OCI-M2 (cell line): ENCODE measurements around the gene HERPUD1.
"Not testable (repeated sequence)": the region's sequence is repeated elsewhere in the genome, so short reads cannot be mapped to it uniquely, and the experiment has no call there.

Source experiments
- DNase-seq: peaks from one replicate; lab custom pipeline; 2025; ENCODE audit not compliant: unreplicated experiment; lab: John Stamatoyannopoulos, UW

HERPUD1 gene

DNA sequence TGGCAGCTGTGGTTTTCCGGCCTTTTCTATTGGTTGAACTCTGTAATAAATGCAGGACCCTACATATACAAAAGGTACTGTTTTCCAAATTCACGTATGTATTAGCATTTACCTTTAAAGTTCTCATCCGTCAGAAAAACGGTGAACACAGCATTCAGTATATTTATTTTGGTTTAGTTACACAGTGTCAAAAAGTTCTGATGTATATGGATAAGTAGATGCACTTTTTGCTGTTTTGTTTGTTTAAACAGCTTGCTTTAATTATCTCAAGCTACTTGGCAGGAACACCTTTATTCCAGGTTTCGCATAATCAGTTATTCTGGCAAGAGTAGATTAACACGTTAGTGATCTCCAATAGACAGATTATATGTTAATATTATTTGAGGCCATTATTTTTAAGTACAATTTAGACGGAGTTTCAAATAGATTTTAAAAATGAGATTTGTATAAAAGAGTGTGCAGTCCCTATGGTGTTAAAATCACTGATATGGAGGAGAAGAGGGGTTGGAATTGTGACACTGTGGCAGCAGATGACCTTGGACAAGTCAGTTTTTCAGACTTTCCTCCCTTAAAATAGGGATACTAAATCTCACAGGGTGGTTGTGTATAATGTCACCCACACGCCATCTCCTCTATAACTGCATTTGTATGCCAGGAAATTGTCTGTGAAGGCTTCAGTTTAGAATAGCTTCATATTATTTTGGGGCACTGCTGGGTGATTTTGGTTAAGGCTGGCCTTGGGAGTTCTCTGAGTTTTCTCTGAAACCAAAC is 2.1 kb downstream of the HERPUD1 start:
- DNase-seq, result no peak

- not testable (repeated sequence) for DNase-seq
Observed at GRCh38 chr16:56934599-56935145, 2.7 kb downstream of the HERPUD1 start.

DNA sequence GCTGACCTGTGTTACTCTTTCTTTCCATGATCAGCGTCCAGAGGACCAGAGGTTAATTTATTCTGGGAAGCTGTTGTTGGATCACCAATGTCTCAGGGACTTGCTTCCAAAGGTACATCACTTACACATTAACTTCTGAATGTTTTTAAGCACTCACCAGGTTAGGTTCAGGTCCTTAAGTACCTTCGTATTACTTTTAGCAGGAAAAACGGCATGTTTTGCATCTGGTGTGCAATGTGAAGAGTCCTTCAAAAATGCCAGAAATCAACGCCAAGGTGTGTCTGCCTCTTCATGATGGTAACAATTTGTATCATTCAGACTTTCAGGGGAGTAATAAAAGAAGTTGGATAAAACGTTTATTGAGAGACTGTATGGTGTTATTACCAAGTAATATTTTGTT is 3.3 kb downstream of the HERPUD1 start:
- DNase-seq, result no peak

DNA sequence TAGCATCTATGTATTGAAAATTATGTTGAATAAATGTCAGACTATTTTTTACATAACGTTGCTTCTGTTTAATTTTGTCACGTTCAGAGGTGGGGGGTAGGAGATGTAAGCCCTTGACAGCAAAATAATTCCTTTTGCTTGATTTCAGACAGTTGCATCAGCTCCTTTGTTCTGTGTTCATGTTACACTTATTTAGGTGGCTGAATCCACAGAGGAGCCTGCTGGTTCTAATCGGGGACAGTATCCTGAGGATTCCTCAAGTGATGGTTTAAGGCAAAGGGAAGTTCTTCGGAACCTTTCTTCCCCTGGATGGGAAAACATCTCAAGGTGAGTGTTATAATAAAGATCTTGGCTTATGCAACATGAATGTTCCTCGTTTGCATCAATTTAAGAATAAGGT is 4.5 kb downstream of the HERPUD1 start:
- no peak for DNase-seq

DNA sequence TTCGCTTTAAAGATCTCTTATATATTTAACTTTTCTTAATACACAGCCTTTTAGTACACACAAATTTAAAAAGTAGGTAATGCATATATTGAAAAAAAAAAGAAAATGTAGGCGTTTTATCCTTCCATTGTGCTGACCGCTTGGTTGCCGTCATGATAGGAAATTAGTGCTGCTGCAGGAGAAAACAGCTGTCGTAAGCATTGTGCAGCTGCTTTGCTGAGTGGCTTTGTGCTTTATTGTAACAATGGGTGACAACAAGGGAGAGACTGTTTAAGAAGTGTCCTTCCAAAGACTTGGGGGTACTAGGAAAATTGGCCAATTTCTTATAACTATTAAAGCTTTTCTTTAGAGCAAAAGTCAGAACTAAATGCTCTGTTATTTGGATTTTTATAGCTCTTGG is 5.0 kb downstream of the HERPUD1 start:
- DNase-seq, result no peak

- no peak for DNase-seq
Observed at GRCh38 chr16:56938664-56939513, 6.9 kb downstream of the HERPUD1 start.

DNA sequence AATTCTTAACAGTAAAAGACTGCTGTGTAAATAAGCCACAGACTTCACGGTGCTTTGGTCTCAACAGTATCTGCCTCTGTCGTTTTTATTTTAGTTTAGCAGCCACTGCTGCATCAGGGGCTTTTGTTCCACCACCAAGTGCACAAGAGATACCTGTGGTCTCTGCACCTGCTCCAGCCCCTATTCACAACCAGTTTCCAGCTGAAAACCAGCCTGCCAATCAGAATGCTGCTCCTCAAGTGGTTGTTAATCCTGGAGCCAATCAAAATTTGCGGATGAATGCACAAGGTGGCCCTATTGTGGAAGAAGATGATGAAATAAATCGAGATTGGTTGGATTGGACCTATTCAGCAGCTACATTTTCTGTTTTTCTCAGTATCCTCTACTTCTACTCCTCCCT is 7.9 kb downstream of the HERPUD1 start:
- DNase-seq, result no peak

DNA sequence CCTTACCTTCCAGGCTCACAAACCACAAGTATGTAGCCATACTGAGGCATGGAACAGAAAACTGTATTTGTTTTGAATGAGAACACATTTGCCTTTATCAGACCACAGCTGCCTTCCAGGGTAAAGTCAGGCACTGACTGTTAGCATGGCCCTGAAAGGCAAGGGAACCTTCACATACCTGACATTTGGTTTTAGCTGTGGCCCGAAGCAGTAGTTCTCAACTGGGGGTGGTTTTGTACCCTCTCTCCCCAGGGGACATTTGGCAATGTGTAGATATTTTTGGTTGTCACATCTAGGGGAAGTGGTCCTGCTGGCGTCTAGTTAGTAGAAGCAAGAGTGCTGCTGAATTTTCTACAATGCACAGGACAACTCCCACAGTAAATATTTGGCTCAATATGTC is 9.2 kb downstream of the HERPUD1 start:
- DNase-seq, result no peak

GRCh38 chr16:56941856-56942331 is 10.0 kb downstream of the HERPUD1 start:
- DNase-seq, result no peak

DNA sequence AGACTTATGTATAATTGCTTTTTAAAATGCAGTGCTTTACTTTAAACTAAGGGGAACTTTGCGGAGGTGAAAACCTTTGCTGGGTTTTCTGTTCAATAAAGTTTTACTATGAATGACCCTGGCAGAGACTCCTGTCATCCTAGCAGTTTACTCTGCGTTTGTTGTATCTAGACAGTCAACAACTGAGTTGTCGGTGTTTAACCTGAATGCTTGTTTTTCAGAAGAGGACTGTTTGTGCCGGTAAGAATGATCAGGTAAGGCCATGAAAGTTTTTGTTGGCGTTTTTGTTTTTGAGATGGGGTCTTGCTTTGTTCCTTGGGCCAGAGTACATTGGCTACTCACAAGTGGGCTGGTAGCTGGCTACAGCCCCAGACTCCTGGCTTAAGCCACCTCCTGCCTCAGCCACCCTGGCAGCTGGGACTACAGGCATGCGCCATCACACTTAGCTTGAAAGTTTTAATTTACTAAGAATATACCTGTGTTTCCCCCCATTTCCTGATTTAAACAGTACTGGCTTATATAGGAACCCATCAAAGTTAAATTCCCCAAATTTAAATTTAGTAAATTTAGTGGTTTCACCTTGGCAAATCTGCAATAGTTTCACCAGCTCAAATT is 11.9 kb downstream of the HERPUD1 start:
- no peak for DNase-seq

DNA sequence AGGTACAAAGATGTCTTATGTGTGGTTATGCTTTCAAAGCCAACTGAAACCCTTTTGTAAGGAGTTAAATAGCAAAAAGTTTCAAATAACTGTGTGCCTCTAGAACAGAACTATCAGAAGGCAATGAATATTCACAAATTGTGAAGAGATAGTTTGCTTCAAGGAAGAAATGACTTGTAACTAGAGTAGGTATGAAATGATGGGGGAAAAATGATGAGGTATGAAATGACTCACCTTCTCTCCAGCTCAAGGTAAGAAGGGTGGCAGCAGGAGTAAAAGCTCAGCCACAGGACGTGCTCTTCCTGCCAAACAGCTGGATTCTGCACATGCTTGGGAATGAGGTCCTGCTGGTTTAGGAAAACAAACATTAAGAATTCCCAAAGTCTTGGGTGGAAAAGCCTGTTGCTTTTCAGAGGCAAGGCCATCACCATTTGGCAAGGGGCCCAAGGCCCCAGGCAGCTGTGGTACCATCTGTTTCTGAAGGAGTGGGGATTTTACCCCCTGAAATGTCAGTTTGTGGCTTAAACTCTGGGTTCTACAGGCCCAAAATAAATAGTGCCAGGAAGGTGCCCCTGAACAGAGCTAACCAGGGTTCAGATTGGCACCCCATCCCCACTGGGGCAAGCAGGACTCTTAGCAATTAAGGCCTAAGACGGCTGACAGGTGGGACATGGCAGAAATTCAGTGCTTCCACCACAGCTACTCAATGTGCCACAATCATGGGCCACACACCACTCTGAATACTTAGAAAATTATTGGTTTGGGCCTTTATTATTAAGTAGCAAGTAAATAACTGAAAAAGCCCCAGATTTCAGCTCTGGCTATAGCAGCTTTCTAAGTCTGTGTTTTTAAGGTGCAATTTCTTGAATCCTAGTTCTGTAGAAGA is 13.3 kb downstream of the HERPUD1 start:
- no peak for DNase-seq

DNA sequence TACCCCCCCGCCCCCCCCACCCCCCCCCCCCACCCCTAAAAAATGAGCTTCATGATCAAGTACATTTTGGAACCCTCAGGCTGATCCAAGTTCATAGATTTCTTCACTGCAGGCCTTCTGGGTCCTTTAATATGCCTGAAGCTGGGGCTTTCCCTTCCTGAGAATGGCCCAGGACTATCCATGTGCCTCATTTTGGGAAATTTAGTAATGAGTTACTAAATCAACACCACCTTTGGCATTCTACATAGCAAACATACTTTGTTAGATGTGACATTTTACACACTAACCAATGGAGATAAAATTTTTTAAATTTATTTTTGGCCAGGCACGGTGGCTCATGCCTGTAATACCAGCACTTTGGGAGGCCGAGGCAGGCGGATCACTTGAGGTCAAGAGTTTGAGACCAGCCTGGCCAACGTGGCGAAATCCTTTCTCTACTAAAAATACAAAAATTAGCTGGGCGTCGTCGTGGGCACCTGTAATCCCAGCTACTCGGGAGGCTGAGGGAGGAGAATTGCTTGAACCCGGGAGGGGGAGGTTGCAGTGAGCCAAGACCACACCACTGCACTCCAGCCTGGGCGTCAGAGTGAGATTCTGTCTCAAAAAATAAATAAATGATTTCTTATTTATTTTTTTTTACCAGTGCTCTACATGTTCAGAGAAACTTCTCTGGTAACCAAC is 14.0 kb downstream of the HERPUD1 start:
- DNase-seq, result no peak

GRCh38 chr16:56946767-56947603 is 15.0 kb downstream of the HERPUD1 start:
- no peak for DNase-seq

DNA sequence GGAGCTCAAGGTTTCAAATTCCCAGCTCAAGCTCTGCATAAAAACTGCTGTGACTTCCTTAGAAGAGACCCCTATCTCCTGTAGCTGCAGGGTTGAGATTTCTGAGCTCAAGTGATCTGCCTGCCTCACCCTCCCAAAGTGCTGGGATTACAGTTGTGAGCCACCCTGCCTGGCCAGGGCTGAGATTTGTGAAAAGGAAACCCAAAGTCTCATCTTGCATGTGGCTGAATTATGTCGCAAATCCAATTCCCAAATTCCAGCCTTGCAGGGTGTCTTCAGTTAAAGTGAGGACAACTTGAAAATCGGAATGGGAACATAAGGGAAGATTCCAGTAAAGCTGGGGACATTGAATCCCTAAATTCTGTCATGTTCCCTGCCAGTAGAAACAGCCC is 15.7 kb downstream of the HERPUD1 start:
- DNase-seq, result no peak

DNA sequence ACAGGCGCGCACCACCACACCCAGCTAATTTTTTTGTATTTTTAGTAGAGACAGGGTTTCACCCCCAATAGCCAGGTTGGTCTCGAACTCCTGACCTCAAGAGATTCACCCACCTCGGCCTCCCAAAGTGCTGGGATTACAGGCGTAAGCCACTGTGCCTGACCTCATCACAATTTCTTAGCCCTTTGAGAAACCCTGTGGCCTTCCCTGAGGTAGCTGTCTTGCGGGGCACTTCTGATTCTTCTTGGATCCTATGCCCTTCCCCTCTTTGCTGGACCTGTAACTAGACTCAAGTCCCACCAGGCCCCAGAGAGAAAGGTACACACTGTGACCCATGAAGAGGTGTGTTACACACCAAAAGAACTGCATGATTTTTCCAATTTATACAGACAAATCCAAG is 16.3 kb downstream of the HERPUD1 start:
- DNase-seq, result no peak

GRCh38 chr16:56950051-56950450 is 18.1 kb downstream of the HERPUD1 start:
- no peak for DNase-seq

DNA sequence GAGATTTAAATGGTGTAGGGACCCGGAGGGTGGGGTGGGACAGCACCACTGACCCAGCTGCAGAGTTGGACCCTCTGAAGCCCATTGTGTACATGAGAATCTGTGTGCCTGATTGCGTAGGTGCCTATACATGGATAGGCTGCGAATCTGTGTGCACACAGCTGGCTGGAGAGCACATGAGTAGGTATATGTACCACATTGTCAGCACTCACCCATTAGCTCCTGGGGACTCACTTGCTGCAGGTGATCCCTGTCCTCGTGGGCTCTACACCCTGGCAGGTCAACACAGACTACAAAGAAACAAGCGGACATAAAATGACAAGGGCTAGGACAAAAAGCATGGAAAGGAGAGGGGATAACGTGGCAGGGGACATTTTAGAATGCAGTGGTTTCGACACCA is 18.5 kb downstream of the HERPUD1 start:
- no peak for DNase-seq

- DNase-seq, result no peak
Observed at GRCh38 chr16:56950881-56951771, 19.2 kb downstream of the HERPUD1 start.
